MCF 10A (cell line): ENCODE measurements around the gene SNRNP48. TPM values are rescaled to one million over a fixed set of nuclear protein-coding genes. Genes with fewer than 3 reads are reported as not detected.

ENCODE experiments used
- BruUV-seq: library from RNA; stranded (reverse); fragments of 400-500 nt; replicated peaks from 2 replicates; lab custom pipeline; 2021; lab: Mats Ljungman, UMichigan
- CTCF ChIA-PET: fragments of 300-600 bp; sonication (Branson Sonifier 250); formaldehyde crosslinking; extraction: SDS; loops from one replicate; lab custom pipeline; 2021; ENCODE audit warnings: antibody characterized with exemption, inconsistent platforms; lab: Yijun Ruan, JAX
- POLR2A ChIA-PET: fragments of 300-600, 350-650 bp; sonication (Branson Sonifier 250); formaldehyde crosslinking; extraction: SDS; loops from one replicate; lab custom pipeline; 2020; ENCODE audit warnings: antibody characterized with exemption, inconsistent platforms; lab: Yijun Ruan, JAX
- DNase-seq: peaks from one replicate; pipeline ENCODE4 v3.0.0-alpha.2; 2018; ENCODE audit not compliant: unreplicated experiment
- H3K27ac Mint-ChIP-seq: one replicate; pipeline ENCODE4 v1.8.0; 2022; ENCODE audit warnings: mild to moderate bottlenecking, low read depth, mixed read lengths; ENCODE audit not compliant: unreplicated experiment
- H3K27me3 Mint-ChIP-seq: one replicate; pipeline ENCODE4 v1.8.0; 2022; ENCODE audit warnings: mixed read lengths; ENCODE audit not compliant: insufficient read depth, unreplicated experiment
- H3K36me3 Mint-ChIP-seq: one replicate; pipeline ENCODE4 v1.8.0; 2022; ENCODE audit warnings: mild to moderate bottlenecking, moderate library complexity, mixed read lengths; ENCODE audit not compliant: insufficient read depth, unreplicated experiment
- H3K4me1 Mint-ChIP-seq: one replicate; pipeline ENCODE4 v1.8.0; 2022; ENCODE audit warnings: mixed read lengths; ENCODE audit not compliant: insufficient read depth, unreplicated experiment
- H3K4me3 Mint-ChIP-seq: one replicate; pipeline ENCODE4 v1.8.0; 2022; ENCODE audit warnings: mild to moderate bottlenecking, moderate library complexity, mixed read lengths; ENCODE audit not compliant: unreplicated experiment
- H3K9me3 Mint-ChIP-seq: one replicate; pipeline ENCODE4 v1.8.0; 2022; ENCODE audit warnings: mixed read lengths; ENCODE audit not compliant: unreplicated experiment
- intact Hi-C: fragments of 100-400 bp; cut with micrococcal nuclease; formaldehyde crosslinking; loops from 2 replicates; pipeline ENCODE4 v1.14.1; 2022
- total RNA-seq: library from RNA; stranded (reverse); gene quantifications from 2 replicates; pipeline ENCODE4 v1.2.3, GENCODE V29; 2022
- TF ChIP-seq, protein P1 (sequence below): fragments of 200-600 bp; IDR thresholded peaks from one replicate; pipeline ENCODE4 v1.8.0; 2022; ENCODE audit warnings: antibody characterized with exemption, mild to moderate bottlenecking; ENCODE audit not compliant: unreplicated experiment

SNRNP48 gene
- total RNA-seq, 1 experiment from 2014 or later, result 10.2 TPM

GRCh38 chr6:7649037-7649810 lies 59.2 kb downstream of the SNRNP48 start:
- Mint-ChIP-seq H3K27me3 (no peaks in the 10 kb centered on the region), H3K9me3 (no peaks in the 10 kb centered on the region), H3K4me1 (peaks cover 12% of the 10 kb centered on the region), H3K27ac (no peak overlapping the region), H3K4me3 (no peak overlapping the region), H3K36me3 (no peaks in the 10 kb centered on the region)
- ChIA-PET POLR2A (interaction anchor here (1.2 to 1.3 kb wide), 2 partner anchors 23 to 24 kb away, joined by 4 to 5 read pairs; no protein-coding TSS in a partner anchor), CTCF (interaction anchor here (1.1 kb wide), 1 partner anchor 8 kb away, joined by 3 read pairs; no protein-coding TSS in a partner anchor)
- no peak for DNase-seq
- TF ChIP-seq, protein P1, sequence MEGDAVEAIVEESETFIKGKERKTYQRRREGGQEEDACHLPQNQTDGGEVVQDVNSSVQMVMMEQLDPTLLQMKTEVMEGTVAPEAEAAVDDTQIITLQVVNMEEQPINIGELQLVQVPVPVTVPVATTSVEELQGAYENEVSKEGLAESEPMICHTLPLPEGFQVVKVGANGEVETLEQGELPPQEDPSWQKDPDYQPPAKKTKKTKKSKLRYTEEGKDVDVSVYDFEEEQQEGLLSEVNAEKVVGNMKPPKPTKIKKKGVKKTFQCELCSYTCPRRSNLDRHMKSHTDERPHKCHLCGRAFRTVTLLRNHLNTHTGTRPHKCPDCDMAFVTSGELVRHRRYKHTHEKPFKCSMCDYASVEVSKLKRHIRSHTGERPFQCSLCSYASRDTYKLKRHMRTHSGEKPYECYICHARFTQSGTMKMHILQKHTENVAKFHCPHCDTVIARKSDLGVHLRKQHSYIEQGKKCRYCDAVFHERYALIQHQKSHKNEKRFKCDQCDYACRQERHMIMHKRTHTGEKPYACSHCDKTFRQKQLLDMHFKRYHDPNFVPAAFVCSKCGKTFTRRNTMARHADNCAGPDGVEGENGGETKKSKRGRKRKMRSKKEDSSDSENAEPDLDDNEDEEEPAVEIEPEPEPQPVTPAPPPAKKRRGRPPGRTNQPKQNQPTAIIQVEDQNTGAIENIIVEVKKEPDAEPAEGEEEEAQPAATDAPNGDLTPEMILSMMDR, result no peak
- BruUV-seq, result no TSS peak
- intact Hi-C loops, result loop anchor here (10.0 kb wide), 1 partner anchor 46 kb away; no protein-coding TSS in a partner anchor

DNA sequence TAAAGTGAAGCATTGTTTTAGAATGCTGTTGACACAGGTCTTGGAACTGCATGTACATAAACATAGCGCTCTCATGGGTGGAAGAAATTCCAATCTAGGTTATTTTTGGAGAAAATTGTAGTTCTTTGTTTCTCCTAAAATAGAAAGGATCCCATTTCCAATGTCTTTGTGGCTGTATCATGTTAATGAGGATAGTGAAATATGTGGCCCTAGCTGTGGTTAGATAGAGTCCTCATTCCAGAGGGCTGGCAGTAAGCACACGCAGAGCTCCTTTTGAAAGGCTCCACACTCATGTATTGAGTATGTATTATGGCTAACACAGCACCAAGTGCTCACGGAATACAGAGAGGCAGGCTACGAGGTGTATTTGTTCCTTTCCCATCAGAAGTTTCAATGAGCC lies 60.9 kb downstream of the SNRNP48 start:
- TF ChIP-seq, protein P1, result no peak
- H3K27me3 Mint-ChIP-seq, result no peaks in the 10 kb centered on the region
- ChIA-PET CTCF (interaction anchor here (1.0 kb wide), 1 partner anchor 355 kb away, joined by 4 read pairs; no protein-coding TSS in a partner anchor), POLR2A (no interaction called here)
- H3K9me3 Mint-ChIP-seq, result no peaks in the 10 kb centered on the region
- H3K4me1 Mint-ChIP-seq, result peaks cover 4% of the 10 kb centered on the region
- H3K4me3 Mint-ChIP-seq, result no peak overlapping the region
- no peak overlapping the region for H3K27ac Mint-ChIP-seq
- intact Hi-C loops, result no loop called here
- no TSS peak for BruUV-seq
- H3K36me3 Mint-ChIP-seq, result no peaks in the 10 kb centered on the region
- no peak for DNase-seq

GRCh38 chr6:7652957-7653356 lies 63.0 kb downstream of the SNRNP48 start:
- intact Hi-C loops, result no loop called here

DNA sequence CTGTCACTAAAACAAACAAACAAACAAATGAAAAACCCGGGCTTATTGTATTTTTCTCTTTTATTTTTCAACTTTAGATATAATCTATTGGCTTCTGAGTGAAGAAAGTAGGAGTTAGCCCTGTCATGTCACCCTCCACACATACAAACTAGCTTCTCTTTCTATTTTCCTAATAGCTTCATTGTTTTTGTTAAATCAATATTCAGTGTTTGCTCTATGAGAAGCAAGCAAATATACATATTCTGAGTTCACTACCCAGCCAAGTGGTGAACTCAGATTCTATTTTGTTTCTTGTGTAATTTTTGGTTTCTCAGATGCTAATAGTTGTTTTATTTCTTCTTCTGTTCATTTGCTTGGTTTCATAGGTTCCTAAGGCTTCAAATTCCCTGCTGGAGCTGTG lies 66.4 kb downstream of the SNRNP48 start:
- CTCF ChIA-PET, result interaction anchor here (1.6 kb wide), 1 partner anchor 17 kb away, joined by 6 read pairs; no protein-coding TSS in a partner anchor
- Mint-ChIP-seq H3K9me3 (no peaks in the 10 kb centered on the region), H3K36me3 (no peaks in the 10 kb centered on the region), H3K4me1 (no peaks in the 10 kb centered on the region), H3K4me3 (no peak overlapping the region), H3K27me3 (no peaks in the 10 kb centered on the region), H3K27ac (no peak overlapping the region)
- no TSS peak for BruUV-seq
- DNase-seq, result no peak
- intact Hi-C loops, result no loop called here
- POLR2A ChIA-PET, result interaction anchor here (0.8 kb wide), 1 partner anchor 11 kb away, joined by 5 read pairs; no protein-coding TSS in a partner anchor
- TF ChIP-seq, protein P1, result no peak

More at GRCh38 chr6:7652957-7653356, 63.0 kb downstream of the SNRNP48 start:
- CTCF ChIA-PET, result interaction anchor here (0.7 kb wide), 2 partner anchors 18 to 22 kb away, joined by 3 read pairs; no protein-coding TSS in a partner anchor
- no peak overlapping the region for H3K4me3 Mint-ChIP-seq
- TF ChIP-seq, protein P1, result no peak
- no TSS peak for BruUV-seq
- no peaks in the 10 kb centered on the region for H3K4me1 Mint-ChIP-seq
- POLR2A ChIA-PET, result no interaction called here
- H3K27ac Mint-ChIP-seq, result no peak overlapping the region
- H3K9me3 Mint-ChIP-seq, result no peaks in the 10 kb centered on the region
- H3K36me3 Mint-ChIP-seq, result no peaks in the 10 kb centered on the region
- no peak for DNase-seq
- H3K27me3 Mint-ChIP-seq, result no peaks in the 10 kb centered on the region
